Spleen (tissue), 11 donors: ENCODE results near the gene ZNF669. TPM values are rescaled to one million over a fixed set of nuclear protein-coding genes. Genes with fewer than 3 reads are reported as not detected.
"Not testable (repeated sequence)": the region's sequence is repeated elsewhere in the genome, so short reads cannot be mapped to it uniquely, and the experiment has no call there.

ENCODE experiments used
- DNase-seq: peaks from one replicate; pipeline ENCODE4 v3.0.0-alpha.2; 2020
- H3K27ac ChIP-seq, 8 donors: fragments of 200-600 bp; sonication (generic) in 7 of 8; 1 replicate in 4 of 8; 2 replicates in 4 of 8; pipeline versions ENCODE4 v1.5.0 to v1.8.0; 2016 to 2021; ENCODE audit warnings: inconsistent platforms in 4 of 8, mild to moderate bottlenecking in 4 of 8, moderate library complexity in 1 of 8
- H3K27me3 ChIP-seq, 7 donors: fragments of 200-600 bp; sonication (generic) in 6 of 7; replicated peaks in 1 of 7; 1 replicate in 4 of 7; 2 replicates in 3 of 7; pipeline versions ENCODE4 v1.5.0 to v1.8.0; 2016 to 2021; ENCODE audit warnings: inconsistent platforms in 3 of 7, mild to moderate bottlenecking in 1 of 7
- H3K36me3 ChIP-seq, 6 donors: fragments of 200-600 bp; sonication (generic) in 5 of 6; 1 replicate in 4 of 6; 2 replicates in 2 of 6; pipeline versions ENCODE4 v1.5.0 to v1.8.0; 2016 to 2021; ENCODE audit warnings: inconsistent platforms in 2 of 6
- H3K4me1 ChIP-seq, 6 donors: fragments of 200-600 bp; sonication (generic) in 5 of 6; 1 replicate in 3 of 6; 2 replicates in 3 of 6; pipeline versions ENCODE4 v1.5.0 to v1.8.0; 2016 to 2021; ENCODE audit warnings: inconsistent platforms in 3 of 6
- H3K4me3 ChIP-seq, 8 donors: fragments of 200-600 bp; sonication (generic) in 7 of 8; 1 replicate in 4 of 8; 2 replicates in 4 of 8; pipeline versions ENCODE4 v1.5.0 to v1.8.0; 2016 to 2021; ENCODE audit warnings: inconsistent platforms in 4 of 8, mild to moderate bottlenecking in 4 of 8, moderate library complexity in 2 of 8
- H3K9me3 ChIP-seq, 8 donors: fragments of 200-600 bp; sonication (generic) in 7 of 8; 1 replicate in 4 of 8; 2 replicates in 4 of 8; pipeline versions ENCODE4 v1.5.0 to v1.8.0; 2016 to 2021; ENCODE audit warnings: inconsistent platforms in 4 of 8
- CTCF ChIP-seq, 11 experiments: fragments of 200-600 bp in 7 of 11; fragments of 450-650 bp in 4 of 11; sonication (generic) in 4 of 11; IDR thresholded peaks in 8 of 11; conservative IDR thresholded peaks in 3 of 11; 1 replicate in 7 of 11; 2 replicates in 4 of 11; pipeline versions ENCODE4 v1.4.0 to v1.8.0; 2016 to 2021; ENCODE audit warnings: antibody characterized with exemption in 11 of 11, inconsistent platforms in 4 of 11, mild to moderate bottlenecking in 1 of 11
- POLR2A ChIP-seq, 3 donors: fragments of 450-650 bp; IDR thresholded peaks; one replicate each; pipeline ENCODE4 v1.5.1; 2017; ENCODE audit warnings: antibody characterized with exemption in 3 of 3, mild to moderate bottlenecking in 1 of 3
- POLR2AphosphoS5 ChIP-seq, 3 donors: sonication (generic); formaldehyde crosslinking; IDR thresholded peaks; one replicate each; pipeline ENCODE4 v1.5.1; 2017; ENCODE audit warnings: antibody characterized with exemption in 3 of 3
- WGBS, 5 donors: extraction: QIAGEN DNeasy Blood & Tissue Kit in 3 of 5; methylation state at CpG; one replicate each; pipeline versions ENCODE4 v1.1.5 to v1.1.7; 2013 to 2018; 5-methylcytosine and 5-hydroxymethylcytosine counted together
- intact Hi-C: fragments of 100-400 bp; cut with DNase I; formaldehyde crosslinking; loops from one replicate; pipeline ENCODE4 v1.15.0; 2023; ENCODE audit warnings: low total_unique reads
- polyA plus RNA-seq, 3 donors: library from polyadenylated mRNA; stranded (reverse); fragments of 200-250 nt; gene quantifications; one replicate each; pipeline ENCODE4 v1.2.1, GENCODE V29; 2013
- total RNA-seq, 7 donors: library from RNA; depleted of rRNA in 3 of 7; stranded (reverse); fragments of >200 nt in 3 of 7; fragmentation: NEBNext Ultra II Directional in 4 of 7; extraction: Animal tissue kit (Norgen Biotek cat#: 25700) in 4 of 7; gene quantifications; one replicate each; pipeline versions ENCODE4 v1.1.0 to v1.2.1, GENCODE V29; 2016 to 2021
- donor health status: healthy with polysubstance abuse.
- donor health status: DM: no; HTN: no; CAD: no; lungs with moderate emphysema.
- donor health status: DM: no; HTN: no; CAD: no.
- donor health status: Bipolar disorder and iron deficiency.
- donor health status: healthy.
- donor health status: DM: no; HTN: no; CAD: no.
- donor health status: DM: yes; HTN: yes; CAD: no.

ZNF669 gene
- total and polyA plus RNA-seq, 10 donors: 3.1 to 11.4 (median 7.7) TPM

DNA sequence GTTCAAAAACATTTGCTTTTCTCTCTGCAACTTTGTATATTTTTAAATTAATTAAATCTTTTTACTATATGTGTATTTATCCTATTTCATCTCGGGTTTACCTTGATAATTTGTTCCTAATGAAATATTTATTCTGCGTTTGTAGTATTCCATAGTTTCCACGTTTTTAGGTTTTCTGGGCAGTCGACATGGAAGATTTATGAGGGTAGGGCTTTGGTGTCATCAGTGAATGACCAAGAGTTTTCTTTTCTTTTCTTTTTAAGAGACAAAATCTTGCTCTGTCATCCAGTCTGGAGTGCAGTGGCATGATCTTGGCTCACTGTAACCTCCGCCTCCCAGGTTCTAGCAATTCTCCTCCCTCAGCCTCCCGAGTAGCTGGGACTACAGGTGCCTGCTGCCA lies 17.2 kb upstream of the ZNF669 start:
- no peaks in the 10 kb centered on the region for H3K27me3 ChIP-seq
- H3K36me3 ChIP-seq: no peaks in the 10 kb centered on the region
- no peak overlapping the region for H3K4me3 ChIP-seq
- peaks cover 0 to 4% (median 0%) of the 10 kb centered on the region in 6 donors for H3K4me1 ChIP-seq
- no peak for DNase-seq
- intact Hi-C loops: no loop called here
- peaks cover 0 to 27% (median 4%) of the 10 kb centered on the region in 8 donors for H3K9me3 ChIP-seq
- 78 to 85% (median 79%) methylated on average over 6 of the region's 6 CpGs for WGBS, 5 donors
- TF ChIP-seq POLR2AphosphoS5 (IDR thresholded peaks at IDR 0.05) (no peak), POLR2A (IDR thresholded peaks at IDR 0.05) (no peak), CTCF (IDR thresholded peaks at IDR 0.05 in 8 of 11, conservative IDR thresholded peaks at IDR 0.05 in 3 of 11) (no peak)
- no peak overlapping the region for H3K27ac ChIP-seq

DNA sequence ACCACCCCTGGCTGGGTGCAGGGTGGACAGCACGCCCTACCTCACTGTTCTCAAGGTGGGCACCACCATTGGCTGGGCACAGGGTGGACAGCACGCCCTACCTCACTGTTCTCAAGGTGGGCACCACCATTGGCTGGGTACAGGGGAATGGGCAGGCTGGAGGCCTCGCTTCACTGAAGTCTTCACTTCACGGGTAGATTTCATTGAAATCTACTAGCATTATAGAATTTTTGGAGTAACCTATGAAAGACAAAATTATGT lies 16.2 kb upstream of the ZNF669 start:
- H3K27me3 ChIP-seq, H3K36me3 ChIP-seq, DNase-seq, H3K4me3 ChIP-seq, H3K27ac ChIP-seq, H3K4me1 ChIP-seq, intact Hi-C loops: not testable (repeated sequence)
- WGBS, 5 donors: 80 to 97% (median 90%) methylated on average over 4 of the region's 4 CpGs
- H3K9me3 ChIP-seq: peaks cover 0 to 27% (median 4%) of the 10 kb centered on the region in 8 donors

GRCh38 chr1:247119600-247120407 lies 15.6 kb upstream of the ZNF669 start:
- Histone ChIP-seq H3K27me3 (no peaks in the 10 kb centered on the region), H3K9me3 (peaks cover 0 to 24% (median 4%) of the 10 kb centered on the region in 8 donors), H3K4me3 (no peak overlapping the region), H3K4me1 (no peaks in the 10 kb centered on the region), H3K27ac (no peak overlapping the region), H3K36me3 (no peaks in the 10 kb centered on the region)
- intact Hi-C loops: no loop called here
- DNase-seq: no peak
- TF ChIP-seq CTCF (IDR thresholded peaks at IDR 0.05 in 8 of 11, conservative IDR thresholded peaks at IDR 0.05 in 3 of 11) (no peak), POLR2A (IDR thresholded peaks at IDR 0.05) (no peak), POLR2AphosphoS5 (IDR thresholded peaks at IDR 0.05) (no peak)
- WGBS, 5 donors: 93 to 96% (median 95%) methylated on average over 16 to 22 of the region's 22 CpGs

GRCh38 chr1:247118946-247119446 lies 14.8 kb upstream of the ZNF669 start:
- 69 to 84% (median 76%) methylated on average over 1 to 11 of the region's 11 CpGs for WGBS, 5 donors
- no peak overlapping the region for H3K27ac ChIP-seq
- peak; percentile 70 for DNase-seq
- no peaks in the 10 kb centered on the region for H3K27me3 ChIP-seq
- H3K4me1 ChIP-seq: no peaks in the 10 kb centered on the region
- TF ChIP-seq POLR2A (IDR thresholded peaks at IDR 0.05) (no peak), CTCF (IDR thresholded peaks at IDR 0.05 in 8 of 11, conservative IDR thresholded peaks at IDR 0.05 in 3 of 11) (peak in 2 of 11 experiments; percentile 12 to 19)
- peaks cover 0 to 16% (median 4%) of the 10 kb centered on the region in 8 donors for H3K9me3 ChIP-seq
- no peaks in the 10 kb centered on the region for H3K36me3 ChIP-seq
- no peak overlapping the region for H3K4me3 ChIP-seq
- intact Hi-C loops: no loop called here
